Activated effector memory CD4-positive, alpha-beta T cell treated with anti-CD3 and anti-CD28 coated beads, Interleukin-2, amount 50 U/mL, for 16 hours (primary cell): ENCODE data around the gene DEGS1.

Experiments
- DNase-seq: peaks from one replicate; pipeline ENCODE4 v3.0.0-alpha.2; 2020

DEGS1 gene

GRCh38 chr1:224217655-224218623 is 34.9 kb downstream of the DEGS1 start:
- DNase-seq: no peak

- no peak for DNase-seq
These were observed 36.1 kb downstream of the DEGS1 start for GRCh38 chr1:224219011-224219611.

- no peak for DNase-seq
These were observed 36.6 kb downstream of the DEGS1 start for GRCh38 chr1:224219612-224220059.

- DNase-seq: no peak
These were observed 41.0 kb downstream of the DEGS1 start for GRCh38 chr1:224223819-224224714.

GRCh38 chr1:224226849-224227502 is 43.9 kb downstream of the DEGS1 start:
- DNase-seq: no peak

- no peak for DNase-seq
These were observed 51.0 kb downstream of the DEGS1 start for GRCh38 chr1:224234017-224234416.

GRCh38 chr1:224235813-224236493 is 52.9 kb downstream of the DEGS1 start:
- DNase-seq: no peak

GRCh38 chr1:224237119-224237881 is 54.3 kb downstream of the DEGS1 start:
- no peak for DNase-seq

- DNase-seq: no peak
These were observed 55.2 kb downstream of the DEGS1 start for GRCh38 chr1:224238212-224238611.

- DNase-seq: no peak
These were observed 55.7 kb downstream of the DEGS1 start for GRCh38 chr1:224238756-224239155.
